Nephron progenitor cell (in vitro differentiated cells): ENCODE results near the gene NHERF1.

Experiments
- DNase-seq: peaks from one replicate; pipeline ENCODE4 v3.0.0; 2021
- H3K27ac Mint-ChIP-seq: 2 replicates; pipeline ENCODE4 v1.8.0; 2021; ENCODE audit warnings: mild to moderate bottlenecking, moderate library complexity, mixed read lengths
- H3K27me3 Mint-ChIP-seq: 2 replicates; pipeline ENCODE4 v1.8.0; 2021; ENCODE audit warnings: mild to moderate bottlenecking, low read depth, mixed read lengths; ENCODE audit not compliant: poor library complexity
- H3K36me3 Mint-ChIP-seq: 2 replicates; pipeline ENCODE4 v1.8.0; 2021; ENCODE audit warnings: low read depth, mixed read lengths
- H3K4me1 Mint-ChIP-seq: 2 replicates; pipeline ENCODE4 v1.8.0; 2021; ENCODE audit warnings: mixed read lengths
- H3K4me3 Mint-ChIP-seq: 2 replicates; pipeline ENCODE4 v1.8.0; 2021; ENCODE audit warnings: mild to moderate bottlenecking, moderate library complexity, mixed read lengths
- H3K9me3 Mint-ChIP-seq: 2 replicates; pipeline ENCODE4 v1.8.0; 2021; ENCODE audit warnings: mild to moderate bottlenecking, moderate library complexity, mixed read lengths
- CTCF ChIP-seq: fragments of 200-600 bp; sonication (generic); IDR thresholded peaks from 2 replicates; pipeline ENCODE4 v1.5.0; 2021; ENCODE audit warnings: antibody characterized with exemption

Gene NHERF1

GRCh38 chr17:74796211-74796610 lies 47.8 kb downstream of the NHERF1 start:
- no peaks in the 10 kb centered on the region for H3K9me3 Mint-ChIP-seq
- no peak for TF ChIP-seq CTCF

GRCh38 chr17:74796866-74797265 lies 48.4 kb downstream of the NHERF1 start:
- no peaks in the 10 kb centered on the region for H3K4me1 Mint-ChIP-seq
- H3K27ac Mint-ChIP-seq, result no peak overlapping the region
- H3K36me3 Mint-ChIP-seq, result peaks cover 26% of the 10 kb centered on the region
- no peak overlapping the region for H3K4me3 Mint-ChIP-seq
- DNase-seq, result no peak
- H3K27me3 Mint-ChIP-seq, result peaks cover 10% of the 10 kb centered on the region
- no peak for TF ChIP-seq CTCF
- no peaks in the 10 kb centered on the region for H3K9me3 Mint-ChIP-seq

More at GRCh38 chr17:74796211-74796610, 47.8 kb downstream of the NHERF1 start:
- Mint-ChIP-seq H3K36me3 (peaks cover 30% of the 10 kb centered on the region), H3K27me3 (peaks cover 10% of the 10 kb centered on the region), H3K4me3 (no peak overlapping the region), H3K4me1 (no peaks in the 10 kb centered on the region), H3K27ac (no peak overlapping the region)
- DNase-seq, result no peak

- peaks cover 9% of the 10 kb centered on the region for H3K27me3 Mint-ChIP-seq
- DNase-seq, result no peak
- H3K4me1 Mint-ChIP-seq, result no peaks in the 10 kb centered on the region
- no peaks in the 10 kb centered on the region for H3K9me3 Mint-ChIP-seq
- H3K4me3 Mint-ChIP-seq, result no peak overlapping the region
- no peak overlapping the region for H3K27ac Mint-ChIP-seq
- no peak for TF ChIP-seq CTCF
- peaks cover 26% of the 10 kb centered on the region for H3K36me3 Mint-ChIP-seq
Observed at GRCh38 chr17:74797824-74798223, 49.4 kb downstream of the NHERF1 start.

GRCh38 chr17:74798239-74798707 lies 49.8 kb downstream of the NHERF1 start:
- peaks cover 26% of the 10 kb centered on the region for H3K36me3 Mint-ChIP-seq
- H3K4me3 Mint-ChIP-seq, result no peak overlapping the region
- H3K4me1 Mint-ChIP-seq, result no peaks in the 10 kb centered on the region
- DNase-seq, result no peak
- H3K9me3 Mint-ChIP-seq, result no peaks in the 10 kb centered on the region
- no peak overlapping the region for H3K27ac Mint-ChIP-seq
- TF ChIP-seq CTCF, result no peak
- H3K27me3 Mint-ChIP-seq, result peaks cover 7% of the 10 kb centered on the region

- no peak for DNase-seq
- Mint-ChIP-seq H3K27me3 (peaks cover 2% of the 10 kb centered on the region), H3K4me1 (no peaks in the 10 kb centered on the region), H3K4me3 (no peak overlapping the region), H3K27ac (no peak overlapping the region), H3K36me3 (peaks cover 26% of the 10 kb centered on the region), H3K9me3 (no peaks in the 10 kb centered on the region)
- TF ChIP-seq CTCF, result no peak
Observed at GRCh38 chr17:74799097-74799496, 50.7 kb downstream of the NHERF1 start.

GRCh38 chr17:74800531-74800930 lies 52.1 kb downstream of the NHERF1 start:
- Mint-ChIP-seq H3K4me3 (no peak overlapping the region), H3K27ac (no peak overlapping the region), H3K27me3 (no peaks in the 10 kb centered on the region), H3K4me1 (peaks cover 1% of the 10 kb centered on the region), H3K36me3 (peaks cover 20% of the 10 kb centered on the region), H3K9me3 (no peaks in the 10 kb centered on the region)
- no peak for TF ChIP-seq CTCF
- no peak for DNase-seq
